SK-N-SH treated with all-trans-retinoic acid at 6 μM for 48 hours (cell line): ENCODE data around the gene ECD.

Experiments used
- CSDC2 ChIP-seq: fragments of 250-450 bp; sonication (Bioruptor Pico); IDR thresholded peaks from 2 replicates; pipeline ENCODE4 v1.5.0; 2020; ENCODE audit warnings: mild to moderate bottlenecking, moderate library complexity
- ESRRG ChIP-seq: fragments of 250-450 bp; sonication (Bioruptor Pico); IDR thresholded peaks from 2 replicates; pipeline ENCODE4 v1.6.1; 2021; ENCODE audit warnings: mild to moderate bottlenecking
- RARB ChIP-seq: fragments of 250-450 bp; sonication (Bioruptor Pico); IDR thresholded peaks from 2 replicates; pipeline ENCODE4 v1.8.0; 2021; ENCODE audit warnings: mild to moderate bottlenecking, moderate library complexity
- ZC3H10 ChIP-seq: fragments of 250-450 bp; sonication (Bioruptor Pico); IDR thresholded peaks from 2 replicates; pipeline ENCODE4 v1.5.1; 2021; ENCODE audit warnings: mild to moderate bottlenecking, moderate library complexity
- ZFP30 ChIP-seq: fragments of 450-650 bp; formaldehyde crosslinking; IDR thresholded peaks from 2 replicates; pipeline ENCODE4 v1.5.0; 2022; ENCODE audit warnings: mild to moderate bottlenecking, moderate library complexity
- ZNF8 ChIP-seq: fragments of 450-650 bp; formaldehyde crosslinking; IDR thresholded peaks from 2 replicates; pipeline ENCODE4 v1.5.0; 2020; ENCODE audit warnings: mild to moderate bottlenecking, moderate library complexity
- TF ChIP-seq, protein P1 (sequence below): fragments of 250-450 bp; sonication (Bioruptor Pico); IDR thresholded peaks from 2 replicates; pipeline ENCODE4 v1.8.0; 2020; ENCODE audit warnings: mild to moderate bottlenecking, moderate library complexity, borderline replicate concordance

- TF ChIP-seq RARB (CRISPR knock-in tag), result no peak
- TF ChIP-seq CSDC2 (CRISPR knock-in tag), result no peak
- TF ChIP-seq ZFP30 (CRISPR knock-in tag), result no peak
- TF ChIP-seq ESRRG (CRISPR knock-in tag), result no peak
- no peak for TF ChIP-seq ZNF8
- TF ChIP-seq, protein P1, sequence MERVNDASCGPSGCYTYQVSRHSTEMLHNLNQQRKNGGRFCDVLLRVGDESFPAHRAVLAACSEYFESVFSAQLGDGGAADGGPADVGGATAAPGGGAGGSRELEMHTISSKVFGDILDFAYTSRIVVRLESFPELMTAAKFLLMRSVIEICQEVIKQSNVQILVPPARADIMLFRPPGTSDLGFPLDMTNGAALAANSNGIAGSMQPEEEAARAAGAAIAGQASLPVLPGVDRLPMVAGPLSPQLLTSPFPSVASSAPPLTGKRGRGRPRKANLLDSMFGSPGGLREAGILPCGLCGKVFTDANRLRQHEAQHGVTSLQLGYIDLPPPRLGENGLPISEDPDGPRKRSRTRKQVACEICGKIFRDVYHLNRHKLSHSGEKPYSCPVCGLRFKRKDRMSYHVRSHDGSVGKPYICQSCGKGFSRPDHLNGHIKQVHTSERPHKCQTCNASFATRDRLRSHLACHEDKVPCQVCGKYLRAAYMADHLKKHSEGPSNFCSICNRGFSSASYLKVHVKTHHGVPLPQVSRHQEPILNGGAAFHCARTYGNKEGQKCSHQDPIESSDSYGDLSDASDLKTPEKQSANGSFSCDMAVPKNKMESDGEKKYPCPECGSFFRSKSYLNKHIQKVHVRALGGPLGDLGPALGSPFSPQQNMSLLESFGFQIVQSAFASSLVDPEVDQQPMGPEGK, result no peak
- TF ChIP-seq ZC3H10, result no peak
These were observed 31.2 kb downstream of the ECD start for GRCh38 chr10:73136627-73137026.
